Stomach smooth muscle (tissue), 2 donors: ENCODE measurements around the gene LTBP2.

Source experiments
- H3K27ac ChIP-seq: one replicate; pipeline ENCODE4 v1.7.0; 2013; ENCODE audit warnings: mild to moderate bottlenecking, low read length, inconsistent platforms
- H3K27me3 ChIP-seq, 2 donors: one replicate each; pipeline ENCODE4 v1.7.0; 2013; ENCODE audit warnings: low read length in 2 of 2; ENCODE audit not compliant: insufficient read depth in 2 of 2, control insufficient read depth in 1 of 2
- H3K36me3 ChIP-seq, 2 donors: one replicate each; pipeline ENCODE4 v1.7.0; 2013; ENCODE audit warnings: low read length in 2 of 2; ENCODE audit not compliant: control insufficient read depth in 2 of 2, insufficient read depth in 2 of 2
- H3K4me1 ChIP-seq: one replicate; pipeline ENCODE4 v1.7.0; 2013; ENCODE audit warnings: low read length; ENCODE audit not compliant: control insufficient read depth, insufficient read depth
- H3K4me3 ChIP-seq, 2 donors: one replicate each; pipeline ENCODE4 v1.7.0; 2013; ENCODE audit warnings: low read length in 2 of 2
- H3K9ac ChIP-seq, 2 donors: one replicate each; pipeline ENCODE4 v1.7.0; 2013; ENCODE audit warnings: low read length in 2 of 2, mild to moderate bottlenecking in 1 of 2
- H3K9me3 ChIP-seq, 2 donors: one replicate each; pipeline ENCODE4 v1.7.0; 2013; ENCODE audit warnings: low read length in 2 of 2; ENCODE audit not compliant: control insufficient read depth in 2 of 2
- donor health status: healthy.
- donor health status: Pancreatic carcinoma.

Gene LTBP2

GRCh38 chr14:74492776-74493342 is 119.2 kb downstream of the LTBP2 start, which contains the start of gene NPC2:
TSS of gene NPC2 (minus strand) at chr14:74493305. CDS start at chr14:74493274, 31 bp downstream.
- H3K36me3 ChIP-seq = peaks cover 0 to 7% of the 10 kb centered on the region in 2 donors
- H3K27ac ChIP-seq = peak within 1 kb of the TSS; percentile 85
- peak within 1 kb of the TSS; percentile 95 for H3K4me3 ChIP-seq
- no peaks in the 10 kb centered on the region for H3K27me3 ChIP-seq
- H3K9me3 ChIP-seq = no peaks in the 10 kb centered on the region
- H3K4me1 ChIP-seq = peaks cover 10% of the 10 kb centered on the region
- peak within 1 kb of the TSS; percentile 97 to 98 for H3K9ac ChIP-seq

GRCh38 chr14:74491956-74492775 is 119.9 kb downstream of the LTBP2 start:
- Histone ChIP-seq H3K36me3 (peaks cover 0 to 9% of the 10 kb centered on the region in 2 donors), H3K27me3 (no peaks in the 10 kb centered on the region), H3K4me1 (peaks cover 10% of the 10 kb centered on the region), H3K27ac (no peak overlapping the region), H3K4me3 (peak overlapping the region; percentile 29 to 87), H3K9me3 (no peaks in the 10 kb centered on the region), H3K9ac (peak overlapping the region; percentile 63 to 82)

GRCh38 chr14:74490486-74490885 is 121.6 kb downstream of the LTBP2 start:
- Histone ChIP-seq H3K4me3 (no peak overlapping the region), H3K27ac (no peak overlapping the region), H3K9ac (no peak overlapping the region), H3K27me3 (no peaks in the 10 kb centered on the region), H3K36me3 (peaks cover 7 to 12% of the 10 kb centered on the region in 2 donors), H3K9me3 (no peaks in the 10 kb centered on the region), H3K4me1 (peaks cover 10% of the 10 kb centered on the region)

GRCh38 chr14:74488786-74489397 is 123.1 kb downstream of the LTBP2 start:
- Histone ChIP-seq H3K27ac (no peak overlapping the region), H3K36me3 (peaks cover 11 to 15% of the 10 kb centered on the region in 2 donors), H3K9me3 (no peaks in the 10 kb centered on the region), H3K9ac (no peak overlapping the region), H3K27me3 (no peaks in the 10 kb centered on the region), H3K4me1 (peaks cover under 1% of the 10 kb centered on the region), H3K4me3 (no peak overlapping the region)

- Histone ChIP-seq H3K4me3 (no peak overlapping the region), H3K27me3 (no peaks in the 10 kb centered on the region), H3K27ac (no peak overlapping the region), H3K9me3 (no peaks in the 10 kb centered on the region), H3K9ac (no peak overlapping the region), H3K36me3 (peaks cover 25 to 29% of the 10 kb centered on the region in 2 donors), H3K4me1 (no peaks in the 10 kb centered on the region)
Observed at GRCh38 chr14:74486164-74486563, 125.9 kb downstream of the LTBP2 start.

- no peaks in the 10 kb centered on the region for H3K27me3 ChIP-seq
- H3K27ac ChIP-seq = no peak overlapping the region
- peaks cover 49 to 51% of the 10 kb centered on the region in 2 donors for H3K36me3 ChIP-seq
- H3K4me3 ChIP-seq = no peak overlapping the region
- no peak overlapping the region for H3K9ac ChIP-seq
- no peaks in the 10 kb centered on the region for H3K9me3 ChIP-seq
- no peaks in the 10 kb centered on the region for H3K4me1 ChIP-seq
Observed at GRCh38 chr14:74483321-74483720, 128.7 kb downstream of the LTBP2 start.

- Histone ChIP-seq H3K9ac (no peak overlapping the region), H3K27me3 (no peaks in the 10 kb centered on the region), H3K36me3 (peaks cover 46 to 53% of the 10 kb centered on the region in 2 donors), H3K27ac (no peak overlapping the region), H3K4me1 (no peaks in the 10 kb centered on the region), H3K9me3 (no peaks in the 10 kb centered on the region), H3K4me3 (no peak overlapping the region)
Observed at GRCh38 chr14:74482571-74482970, 129.5 kb downstream of the LTBP2 start.

GRCh38 chr14:74480046-74480445 is 132.0 kb downstream of the LTBP2 start:
- H3K36me3 ChIP-seq = peaks cover 41 to 52% of the 10 kb centered on the region in 2 donors

GRCh38 chr14:74478996-74479635 is 132.9 kb downstream of the LTBP2 start:
- Histone ChIP-seq H3K27ac (no peak overlapping the region), H3K4me3 (no peak overlapping the region), H3K9ac (no peak overlapping the region), H3K27me3 (no peaks in the 10 kb centered on the region), H3K36me3 (peaks cover 44 to 54% of the 10 kb centered on the region in 2 donors), H3K9me3 (no peaks in the 10 kb centered on the region), H3K4me1 (peaks cover 3% of the 10 kb centered on the region)

More at GRCh38 chr14:74480046-74480445, 132.0 kb downstream of the LTBP2 start:
- H3K9me3 ChIP-seq = no peaks in the 10 kb centered on the region
- H3K4me1 ChIP-seq = peaks cover under 1% of the 10 kb centered on the region
- H3K4me3 ChIP-seq = no peak overlapping the region
- no peaks in the 10 kb centered on the region for H3K27me3 ChIP-seq
- no peak overlapping the region for H3K27ac ChIP-seq
- H3K9ac ChIP-seq = no peak overlapping the region

GRCh38 chr14:74476607-74477006 is 135.4 kb downstream of the LTBP2 start:
- Histone ChIP-seq H3K36me3 (peaks cover 42 to 49% of the 10 kb centered on the region in 2 donors), H3K27ac (no peak overlapping the region), H3K9ac (no peak overlapping the region)

More at GRCh38 chr14:74476607-74477006, 135.4 kb downstream of the LTBP2 start:
- no peaks in the 10 kb centered on the region for H3K9me3 ChIP-seq
- H3K4me3 ChIP-seq = no peak overlapping the region
- H3K27me3 ChIP-seq = no peaks in the 10 kb centered on the region
- H3K4me1 ChIP-seq = peaks cover 3% of the 10 kb centered on the region
